Smooth muscle cell of the brain vasculature (primary cell): ENCODE measurements around the gene PLCD3.
"Not testable (repeated sequence)": the region's sequence is repeated elsewhere in the genome, so short reads cannot be mapped to it uniquely, and the experiment has no call there.

Source experiments
- DNase-seq: peaks from one replicate; pipeline ENCODE4 v3.0.0-alpha.2; 2012; ENCODE audit warnings: low read depth, low spot score

Gene PLCD3

DNA sequence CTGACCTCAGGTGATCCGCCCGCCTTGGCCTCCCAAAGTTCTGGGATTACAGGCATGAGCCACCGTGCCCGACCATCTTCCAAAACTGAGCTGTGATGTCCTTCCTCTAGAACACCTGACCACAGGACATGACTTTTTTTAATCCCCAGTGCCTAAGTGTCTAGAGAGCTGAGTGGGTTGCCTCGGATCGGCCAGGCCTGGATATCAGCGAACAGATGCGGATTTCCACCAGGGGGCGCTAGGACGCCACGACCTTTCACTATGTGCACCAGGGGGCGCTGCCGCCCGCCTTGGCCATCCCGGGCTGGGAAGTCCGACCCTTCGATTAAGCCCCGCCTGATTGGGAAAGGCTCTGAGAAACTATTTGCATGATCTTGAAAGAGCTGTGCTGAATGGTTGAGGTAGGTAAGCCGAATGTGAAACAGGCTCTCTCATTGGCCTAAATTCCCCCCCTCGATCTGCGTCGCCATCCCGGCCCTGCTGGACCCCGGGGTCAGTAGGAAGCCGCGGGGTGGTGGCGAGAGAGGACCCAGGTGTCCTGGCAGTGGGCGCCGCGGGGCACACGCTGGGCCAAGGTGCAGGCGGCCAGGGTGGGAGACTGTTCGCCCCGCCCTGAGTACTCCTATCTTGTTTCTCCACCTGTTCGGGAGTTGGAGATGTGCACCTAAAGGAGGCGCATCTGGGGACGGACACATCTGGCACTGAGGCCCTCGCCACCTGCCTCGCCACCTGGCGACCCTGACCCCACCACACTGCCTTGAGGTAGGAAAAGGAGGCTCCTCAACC lies 3.1 kb upstream of the PLCD3 start, which contains the start of gene ACBD4:
TSS of gene ACBD4 (plus strand) at position 496 of the 786 bp plus-strand sequence. CDS start 458 bp downstream, outside the sequence.
- peak; percentile 94 for DNase-seq

DNA sequence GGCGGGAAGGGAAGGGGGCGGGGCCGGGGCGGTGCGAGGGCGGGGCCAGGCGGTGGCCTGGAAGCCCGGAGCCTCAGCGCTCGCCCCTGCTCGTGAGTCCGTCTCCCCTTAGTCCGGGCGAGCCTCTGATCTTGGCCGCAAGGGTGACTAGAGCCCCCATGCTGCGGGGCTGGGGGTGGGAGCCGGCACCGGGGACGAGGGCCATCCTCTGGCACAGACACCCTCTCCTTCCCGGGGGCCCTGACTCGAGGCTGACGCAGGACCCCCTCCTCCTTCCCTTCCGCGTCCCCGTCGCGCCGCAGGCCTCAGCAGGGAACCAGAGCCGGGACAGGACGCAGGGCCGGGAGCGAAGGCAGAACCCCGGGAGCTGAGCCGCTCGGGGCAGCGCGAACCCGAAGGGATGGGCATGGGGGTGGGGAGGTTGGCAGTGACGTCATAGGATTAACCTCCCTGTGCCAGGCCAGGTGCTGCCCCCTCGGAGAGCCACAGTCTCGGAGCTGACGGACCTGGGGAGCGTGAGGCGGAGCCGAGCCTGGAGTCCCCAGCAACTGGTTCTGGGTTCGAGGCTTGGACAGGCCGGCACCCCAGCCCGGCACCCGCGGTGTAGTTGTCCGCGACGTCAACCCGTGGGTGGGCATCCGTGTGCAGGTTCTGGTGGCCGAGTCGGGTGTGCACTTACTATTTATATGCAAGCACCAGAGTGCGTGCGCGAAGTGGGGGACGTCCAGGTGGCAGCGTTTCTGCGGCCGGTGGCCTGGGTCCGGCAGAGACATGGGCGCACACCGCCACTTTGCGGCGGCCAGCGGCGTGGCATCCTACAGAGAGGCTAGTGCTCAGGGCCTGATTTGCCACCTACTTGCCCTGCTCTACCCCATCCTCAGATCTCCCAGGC lies 503 bp upstream of the PLCD3 start:
- DNase-seq = no peak

DNA sequence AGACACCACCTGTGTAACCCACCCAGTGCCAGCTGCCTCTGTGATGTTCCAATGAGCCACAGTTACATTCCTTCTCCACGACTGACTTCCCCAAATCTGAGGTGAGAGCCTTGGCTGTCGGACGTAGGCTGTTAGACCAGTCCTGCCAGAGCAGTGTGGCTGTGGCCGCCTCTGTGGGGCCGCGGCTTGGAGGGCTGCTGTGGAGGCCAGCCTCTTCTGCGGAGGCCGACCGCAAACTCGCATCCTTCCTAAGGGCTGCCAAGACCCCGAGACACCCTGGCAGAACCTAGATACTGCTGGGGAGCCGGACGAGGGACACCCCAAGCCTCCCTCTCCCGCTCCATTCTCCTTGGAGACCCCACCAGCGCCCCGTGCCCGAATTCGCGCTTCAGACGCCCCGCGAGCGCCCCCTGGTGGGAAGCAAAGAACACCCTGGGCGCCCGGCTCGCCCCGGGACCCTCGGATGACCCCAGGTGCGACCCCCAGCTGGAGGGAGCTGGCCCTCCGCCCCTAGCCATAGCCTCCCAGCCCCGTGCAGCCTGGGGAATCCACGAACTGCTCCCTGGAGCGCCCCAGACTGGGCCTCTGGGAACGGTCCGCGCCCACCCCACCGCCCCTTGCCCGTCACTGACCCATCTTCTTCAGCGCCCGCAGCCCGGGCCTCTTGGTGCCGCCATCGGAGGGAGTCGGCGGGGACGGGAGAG lies 547 bp downstream of the PLCD3 start:
- no peak for DNase-seq

DNA sequence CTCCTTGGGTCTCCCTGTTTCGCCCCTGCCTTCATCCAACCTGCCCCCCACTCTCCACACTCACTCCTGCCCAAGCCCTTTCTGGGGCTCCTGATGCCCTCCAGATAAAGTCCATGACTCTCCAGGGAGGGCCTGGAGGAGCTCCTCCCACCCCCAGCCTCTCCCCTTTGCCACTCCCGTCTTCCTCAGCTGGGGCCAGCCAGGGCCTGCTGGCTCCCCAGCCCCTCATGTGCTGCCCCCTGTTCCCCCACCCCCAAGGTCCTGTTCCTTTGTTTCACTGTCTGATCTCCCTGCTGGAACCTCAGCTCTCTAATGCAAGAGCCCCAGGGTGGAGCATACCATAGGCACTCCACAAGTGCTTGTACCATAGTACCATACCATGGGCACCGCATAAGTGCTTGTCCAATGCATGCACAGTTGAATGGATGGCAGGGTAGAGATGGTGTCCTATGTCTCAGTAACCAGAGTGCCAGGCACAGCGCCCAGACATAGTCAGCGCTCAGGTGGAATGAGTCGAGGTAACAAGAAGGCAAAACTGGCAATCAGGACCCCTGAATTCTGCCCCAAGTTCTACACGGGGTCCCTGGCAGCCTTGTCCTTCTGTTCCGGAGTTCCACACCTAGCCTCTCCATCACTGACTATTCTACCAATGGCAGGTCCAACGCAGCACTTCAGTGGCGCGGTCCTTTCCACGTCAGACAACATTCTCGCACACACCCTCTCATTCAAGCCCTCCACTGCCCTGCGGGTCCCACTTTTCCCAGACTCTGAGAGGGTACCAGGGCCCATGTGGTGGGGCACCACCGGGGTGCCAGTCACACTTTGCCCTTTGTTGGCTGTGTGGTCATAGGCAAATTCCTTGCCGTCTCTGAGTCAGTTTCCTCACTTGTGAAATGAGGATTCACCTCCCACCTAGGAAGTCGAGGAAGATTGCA lies 1.4 kb downstream of the PLCD3 start:
- DNase-seq = no peak

DNA sequence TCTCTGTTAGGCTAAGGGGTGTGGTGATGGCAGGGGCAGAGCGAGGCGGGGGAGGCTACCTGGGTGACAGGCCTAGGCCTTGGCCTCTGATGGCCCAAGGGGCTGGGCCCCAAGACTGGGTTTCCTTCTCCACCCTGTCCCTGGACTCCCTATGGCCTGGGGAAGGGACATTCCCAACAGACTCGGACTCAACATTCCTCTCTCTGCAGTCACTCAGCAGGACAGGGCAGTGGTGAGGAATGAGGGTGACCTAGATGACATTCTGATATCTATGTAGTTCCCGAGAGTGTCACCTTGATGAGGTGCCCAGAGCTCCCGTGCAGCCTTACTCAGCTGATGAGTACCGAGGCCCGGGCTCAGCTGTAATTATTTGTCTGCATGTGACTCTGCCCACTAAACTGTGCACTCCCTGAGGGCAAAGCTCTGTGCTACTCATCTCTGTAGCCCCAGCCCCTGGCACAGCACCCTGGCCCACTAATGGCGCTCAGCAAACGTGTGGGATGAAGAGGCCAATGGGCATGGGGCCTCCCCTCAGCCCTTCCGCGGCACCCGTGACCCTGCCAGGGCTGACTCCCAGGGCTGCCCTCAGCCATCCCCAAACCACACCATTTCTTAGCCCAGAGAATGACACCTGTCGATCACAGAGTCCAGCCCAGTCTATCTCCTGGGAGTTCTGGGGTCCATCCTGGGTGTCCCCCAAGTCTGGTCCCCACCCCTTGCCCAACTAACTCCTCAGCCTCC lies 2.2 kb downstream of the PLCD3 start:
- DNase-seq = no peak

DNA sequence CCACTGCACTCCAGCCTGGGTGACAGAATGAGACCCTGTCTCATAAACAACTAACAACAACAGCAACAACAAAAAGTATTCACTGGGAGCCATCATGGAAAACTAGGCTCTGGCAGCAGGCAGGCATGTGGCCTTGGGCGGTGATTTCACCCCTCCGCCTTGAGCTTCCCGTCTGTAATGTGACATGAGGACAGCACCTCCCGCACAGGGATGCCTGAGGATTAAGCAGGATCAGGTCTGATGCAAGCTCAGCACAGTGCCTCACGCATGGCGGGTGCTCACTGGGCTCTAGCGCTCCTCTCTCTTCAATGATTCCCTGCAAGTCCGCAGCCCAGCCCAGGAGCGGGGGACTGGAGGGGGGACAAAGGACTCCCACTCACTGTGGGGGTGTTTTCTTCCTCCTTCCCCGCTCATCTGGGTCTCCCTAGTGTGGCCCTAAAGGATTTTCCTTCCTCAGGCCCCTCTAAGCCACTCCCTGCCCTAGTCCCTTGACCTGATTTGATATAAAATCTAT lies 2.8 kb downstream of the PLCD3 start:
- no peak for DNase-seq

DNA sequence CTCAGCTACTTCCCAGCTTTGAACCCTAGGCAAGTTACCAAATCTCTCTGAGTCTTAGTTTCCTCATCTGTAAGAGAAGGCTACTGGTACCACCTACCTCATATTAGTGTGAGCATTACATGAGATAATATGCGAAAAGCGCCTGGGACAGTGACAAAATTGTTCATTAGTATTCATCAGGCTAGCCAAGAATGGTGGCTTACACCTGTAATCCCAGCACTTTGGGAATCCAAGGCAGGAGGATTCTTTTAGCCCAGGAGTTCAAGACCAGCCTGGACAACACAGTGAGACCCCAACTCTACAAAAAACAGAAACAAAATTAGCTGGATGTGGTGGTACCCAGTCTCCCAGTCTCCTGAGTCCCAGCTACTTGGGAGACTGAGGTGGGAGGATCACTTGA lies 3.3 kb downstream of the PLCD3 start:
- DNase-seq = no peak

DNA sequence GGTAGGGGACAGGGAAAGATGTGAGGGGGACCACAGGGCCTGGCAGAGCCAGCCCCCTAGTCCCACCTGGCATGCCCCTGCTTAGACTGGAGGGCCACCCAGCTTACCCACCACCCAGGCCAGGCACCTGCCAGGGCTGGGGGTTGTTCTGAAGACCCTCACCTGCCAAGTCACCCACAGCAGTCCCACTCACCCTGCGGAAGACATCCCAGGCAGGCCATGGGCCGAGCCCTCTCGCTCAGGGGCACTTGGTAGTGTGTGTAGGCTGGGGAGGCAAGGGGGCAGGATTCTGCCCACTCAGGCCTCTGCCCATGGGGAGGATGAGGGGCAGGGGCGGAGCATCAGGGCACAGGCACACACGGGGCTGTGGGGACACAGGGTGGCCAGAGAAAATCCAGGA lies 4.0 kb downstream of the PLCD3 start:
- no peak for DNase-seq

DNA sequence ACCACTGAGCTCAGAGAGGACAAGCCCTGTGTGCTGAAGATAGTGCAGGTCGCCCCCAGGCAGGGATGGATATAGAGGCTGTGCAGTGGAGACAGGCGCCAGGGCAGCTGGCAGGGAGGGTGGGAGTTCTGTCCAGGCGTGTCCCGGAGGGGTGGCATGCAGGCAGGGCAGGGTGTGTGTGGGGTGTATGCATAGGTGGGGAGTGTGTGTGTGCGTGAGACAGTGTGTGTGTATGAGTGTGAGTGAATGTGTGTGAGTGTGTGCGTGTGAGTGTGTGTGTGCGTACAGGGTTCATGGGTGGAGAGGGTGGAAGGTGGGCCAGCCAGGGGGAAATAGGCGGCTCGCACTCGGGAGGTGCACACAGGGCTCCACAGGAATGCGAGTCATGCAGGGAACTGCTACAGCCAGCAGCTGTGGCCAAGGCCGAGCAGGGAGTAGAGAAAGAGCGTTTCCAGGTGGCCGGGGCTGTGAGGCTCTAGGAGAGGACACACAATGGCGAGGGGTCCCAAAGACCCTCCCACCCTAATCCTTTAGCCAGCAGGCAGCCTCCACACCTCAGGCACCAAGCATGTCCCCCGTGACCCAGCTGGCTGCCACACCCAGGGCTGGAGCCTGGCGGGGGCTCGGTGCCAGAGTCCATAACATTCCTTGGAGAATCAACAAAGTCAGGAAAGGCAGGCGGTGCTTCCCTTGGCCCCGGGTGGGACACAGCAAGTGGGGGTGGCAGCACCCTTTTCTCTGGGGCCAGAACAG lies 4.6 kb downstream of the PLCD3 start:
- DNase-seq = no peak

DNA sequence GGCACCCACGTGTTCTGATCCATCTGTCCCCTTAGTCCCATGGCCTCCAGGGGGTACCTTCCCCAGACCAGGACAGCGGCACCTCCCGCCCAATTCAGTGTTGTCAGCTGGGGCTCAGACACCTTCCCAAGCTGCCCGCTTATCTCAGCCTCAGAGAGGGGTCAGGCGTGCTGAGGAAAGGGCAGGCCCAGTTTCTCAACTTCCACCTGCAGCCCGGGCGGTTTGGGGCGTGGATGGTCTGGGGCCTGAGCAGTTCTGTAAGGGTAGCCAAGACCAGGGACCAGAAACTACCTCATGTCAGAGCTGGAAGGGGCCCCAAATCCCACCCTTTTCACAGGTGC lies 5.1 kb downstream of the PLCD3 start:
- DNase-seq = no peak

DNA sequence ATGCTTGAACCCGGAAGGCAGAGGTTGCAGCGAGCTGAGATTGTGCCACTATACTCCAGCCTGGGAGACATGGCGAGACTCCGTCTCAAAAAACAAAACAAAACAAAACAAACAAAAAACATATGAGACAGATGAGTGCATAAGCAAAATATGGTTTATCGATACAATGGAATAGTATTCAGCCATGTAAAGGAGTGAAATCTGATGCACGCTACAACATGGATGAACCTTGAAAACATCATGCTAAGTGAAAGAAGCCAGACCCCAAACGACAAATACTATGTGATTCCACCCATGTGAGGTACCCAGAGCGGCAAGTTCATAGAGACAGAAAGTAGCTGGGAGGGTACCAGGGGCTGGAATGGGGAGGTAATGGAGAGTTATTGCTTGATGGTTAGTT lies 6.8 kb downstream of the PLCD3 start:
- no peak for DNase-seq

DNA sequence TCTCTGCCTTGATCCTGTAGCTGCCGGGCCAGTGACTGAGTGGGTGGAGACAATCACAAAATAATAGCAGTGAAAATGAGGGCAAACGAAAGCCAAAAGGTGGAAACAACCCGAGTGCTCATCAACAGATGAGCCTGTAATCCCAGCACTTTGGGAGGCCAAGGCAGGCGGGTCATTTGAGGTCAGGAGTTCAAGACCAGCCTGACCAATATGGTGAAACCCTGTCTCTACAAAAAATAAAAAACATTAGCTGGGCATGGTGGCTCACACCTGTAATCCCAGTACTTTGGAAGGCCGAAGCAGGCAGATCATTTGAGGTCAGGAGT lies 7.6 kb downstream of the PLCD3 start:
- not testable (repeated sequence) for DNase-seq

DNA sequence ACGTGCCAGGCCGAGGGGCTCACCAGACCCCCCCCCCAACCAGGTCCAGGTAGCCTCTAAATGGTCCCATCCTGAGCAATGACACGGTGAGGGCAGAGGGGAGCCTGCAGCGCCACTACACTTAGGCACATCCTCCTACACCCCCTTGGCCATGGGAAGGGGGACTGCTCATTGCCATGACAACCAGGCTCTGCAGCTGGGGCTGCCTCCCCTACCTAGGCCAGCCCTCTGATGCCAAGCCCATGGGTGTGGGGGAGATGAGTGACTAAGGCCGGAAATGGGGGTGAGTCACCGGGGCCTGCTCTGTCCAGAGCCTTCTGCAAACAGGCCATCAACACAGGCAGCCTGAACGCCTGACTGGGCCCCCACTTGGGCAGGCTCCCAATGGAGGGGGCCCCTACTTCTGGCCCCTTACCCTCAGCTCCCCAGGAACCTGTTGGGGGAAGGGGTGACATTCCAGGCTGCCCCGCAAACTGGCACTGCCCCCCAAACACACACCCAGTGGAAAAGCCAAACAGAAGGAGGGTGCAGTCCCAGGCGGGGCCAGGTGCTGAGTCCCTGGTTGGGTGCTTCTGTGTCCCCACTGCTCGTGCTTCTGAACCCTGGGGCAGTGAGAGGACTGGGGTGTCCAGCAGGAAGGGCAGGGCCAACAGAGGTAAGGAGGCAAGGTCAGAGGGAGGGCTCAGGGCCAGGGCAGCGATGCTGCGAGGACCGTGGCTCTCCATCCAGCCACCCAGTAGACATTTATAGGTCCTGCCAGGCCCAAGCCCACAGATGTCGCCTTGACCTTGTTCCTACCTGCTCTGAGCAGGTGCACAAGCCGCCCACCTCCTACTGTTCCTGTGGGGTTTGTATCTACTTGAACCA lies 8.2 kb downstream of the PLCD3 start:
- DNase-seq = no peak

DNA sequence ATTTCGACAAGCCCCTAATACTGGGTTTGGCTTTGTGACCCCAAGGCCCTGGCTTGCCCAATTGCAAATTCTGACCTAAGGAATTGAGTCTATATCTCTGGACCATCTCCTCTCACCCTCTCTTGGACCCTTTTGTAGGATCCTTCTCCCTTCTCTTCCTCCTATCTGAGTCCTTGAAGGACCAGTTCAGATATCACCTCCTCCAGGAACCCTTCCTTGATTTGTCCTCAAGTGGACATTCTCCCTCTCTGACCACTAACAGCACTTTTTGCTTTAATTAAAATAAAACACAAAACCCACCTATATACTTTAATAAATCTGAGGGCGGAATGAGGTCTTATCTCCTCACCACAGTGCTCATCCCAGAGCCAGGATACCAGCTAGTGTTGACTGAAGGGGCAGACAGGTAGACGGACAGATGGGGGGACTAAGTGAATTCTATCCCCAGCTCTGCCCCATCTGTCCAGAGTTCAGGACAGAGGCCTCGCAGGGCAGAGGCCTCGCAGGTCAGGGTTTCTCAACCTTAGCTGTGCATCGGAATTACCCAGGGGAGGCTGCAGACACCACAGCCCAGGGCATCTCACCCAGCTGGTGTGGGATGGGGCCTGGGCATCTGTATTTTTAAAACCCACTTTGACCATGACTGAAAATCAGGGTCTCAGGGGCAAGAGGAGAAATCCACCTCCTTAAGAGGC lies 9.1 kb downstream of the PLCD3 start:
- DNase-seq = no peak

DNA sequence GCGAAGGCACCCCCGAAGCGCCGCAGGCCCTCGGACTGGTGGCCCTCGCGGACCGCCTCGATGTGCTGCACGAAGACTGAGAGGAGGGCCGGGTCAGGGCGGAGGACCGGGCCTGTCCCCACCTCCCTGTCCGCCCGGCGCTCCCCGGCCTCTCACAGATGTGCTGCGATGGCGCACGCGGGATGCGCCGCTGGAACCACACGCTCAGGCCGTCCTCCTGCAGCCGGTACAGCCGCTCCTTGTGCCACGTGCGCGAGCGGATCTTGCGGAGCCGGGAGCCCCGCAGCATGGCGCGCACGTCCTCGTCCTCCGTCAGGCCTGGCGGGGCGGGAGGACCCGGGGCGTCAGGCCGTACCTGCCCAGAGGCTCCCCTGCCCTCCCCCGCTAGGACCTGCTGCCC lies 11.3 kb downstream of the PLCD3 start:
- DNase-seq = no peak

DNA sequence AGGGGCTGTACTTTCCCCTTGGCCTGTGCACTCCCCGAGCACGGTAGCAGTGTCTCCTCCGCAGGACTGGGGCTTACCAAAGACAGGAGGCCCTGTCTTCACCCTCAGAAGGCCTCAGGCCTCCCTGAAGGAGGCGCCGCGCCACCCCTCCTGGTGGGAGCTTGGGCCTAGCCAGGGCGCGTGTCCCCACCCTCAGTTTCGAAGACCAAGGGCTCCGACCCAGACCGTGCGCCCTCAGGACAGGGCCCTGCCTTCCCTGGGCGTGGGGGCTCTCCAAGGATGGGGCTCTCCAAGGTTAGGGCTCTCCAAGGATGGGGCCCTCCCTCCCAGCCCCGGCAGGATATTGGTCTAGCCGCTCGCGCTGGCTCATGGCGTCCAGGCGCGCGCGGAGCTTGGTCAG lies 11.8 kb downstream of the PLCD3 start:
- no peak for DNase-seq

DNA sequence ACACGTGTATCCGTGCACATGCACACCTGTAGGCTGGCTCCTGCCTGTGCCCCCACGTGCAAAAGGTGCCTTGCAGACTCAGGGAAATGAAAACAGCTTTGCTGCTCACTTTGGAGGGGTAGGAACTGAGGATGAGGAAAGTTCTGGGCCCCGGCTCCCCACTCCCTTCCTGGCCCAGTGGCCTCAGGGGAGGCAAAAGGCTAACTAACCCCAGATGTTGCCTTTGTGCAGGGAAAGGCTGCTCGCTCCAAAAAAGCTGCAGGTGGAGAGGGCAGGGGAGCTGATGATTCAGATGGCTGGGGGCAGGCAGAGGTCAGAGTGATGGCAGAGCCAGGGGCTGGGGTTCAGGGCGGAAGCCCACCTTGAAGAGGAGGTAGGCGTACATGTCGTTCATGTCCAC lies 12.4 kb downstream of the PLCD3 start:
- no peak for DNase-seq

DNA sequence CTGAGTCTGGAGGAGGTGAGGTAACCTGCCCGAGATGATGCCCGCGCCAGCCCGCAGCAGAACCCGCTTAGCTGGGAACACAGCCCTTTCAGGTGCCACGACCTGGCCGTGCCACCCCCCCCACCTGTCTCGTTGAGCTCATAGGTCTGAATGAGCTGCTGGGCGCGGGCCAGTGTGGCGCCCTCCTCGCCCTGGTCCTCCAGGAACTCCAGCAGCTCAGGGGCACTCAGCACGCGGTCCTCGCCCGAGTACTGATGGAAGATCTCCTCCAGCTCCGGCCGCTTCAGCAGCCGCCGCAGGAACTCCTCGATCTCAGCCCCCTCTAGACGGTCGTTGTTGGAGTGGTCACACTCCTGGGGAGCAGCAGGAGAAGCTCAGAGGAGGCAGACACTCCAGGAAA lies 13.6 kb downstream of the PLCD3 start:
- no peak for DNase-seq
